Panc1 (cell line): Measurements from ENCODE around the gene SPINDOC.

ENCODE experiments used
- POLR2AphosphoS5 ChIP-seq: IDR thresholded peaks from 2 replicates; pipeline ENCODE4 v1.6.1; 2012; ENCODE audit warnings: mild to moderate bottlenecking, low read depth, low read length, moderate library complexity
- SIN3A ChIP-seq: IDR thresholded peaks from 2 replicates; pipeline ENCODE4 v1.6.1; 2012; ENCODE audit warnings: low read depth, mild to moderate bottlenecking, low read length, moderate library complexity, borderline replicate concordance; ENCODE audit not compliant: insufficient read depth
- TCF7L2 ChIP-seq: IDR thresholded peaks from 2 replicates; pipeline ENCODE4 v1.6.1; 2011; ENCODE audit warnings: mild to moderate bottlenecking, low read depth, low read length, inconsistent platforms
- TF ChIP-seq, protein P1 (sequence below): fragments of 450-650 bp; IDR thresholded peaks from 2 replicates; pipeline ENCODE4 v1.5.1; 2017; ENCODE audit warnings: mild to moderate bottlenecking
- TF ChIP-seq, protein P2 (sequence below), 2 experiments: IDR thresholded peaks; 2 replicates each; pipeline ENCODE4 v1.6.1; 2011 to 2012; ENCODE audit warnings: low read depth in 2 of 2, control low read depth in 1 of 2, low read length in 1 of 2, mild to moderate bottlenecking in 1 of 2, moderate library complexity in 1 of 2; ENCODE audit not compliant: insufficient read depth in 1 of 2

DNA sequence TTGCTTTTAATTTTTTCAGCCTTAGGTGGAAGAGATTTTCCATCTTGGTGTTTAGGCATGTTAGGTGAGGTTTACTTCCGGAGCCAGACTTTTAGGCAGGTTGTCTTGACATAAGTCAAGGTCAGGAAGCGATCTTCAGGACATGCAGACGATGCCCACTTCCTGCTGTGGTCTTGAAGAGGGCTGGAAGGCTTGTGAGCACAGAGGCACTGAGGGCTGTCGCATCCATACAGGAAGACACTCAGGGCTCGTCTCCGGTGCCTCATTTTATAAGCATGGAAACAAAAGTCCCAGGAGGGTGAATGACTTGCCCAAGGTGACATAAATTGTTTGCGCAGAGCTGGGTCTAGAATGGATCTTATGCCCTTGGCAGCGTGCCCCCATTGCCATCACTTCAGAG, 56.4 kb downstream of the SPINDOC start:
- TF ChIP-seq, protein P1, sequence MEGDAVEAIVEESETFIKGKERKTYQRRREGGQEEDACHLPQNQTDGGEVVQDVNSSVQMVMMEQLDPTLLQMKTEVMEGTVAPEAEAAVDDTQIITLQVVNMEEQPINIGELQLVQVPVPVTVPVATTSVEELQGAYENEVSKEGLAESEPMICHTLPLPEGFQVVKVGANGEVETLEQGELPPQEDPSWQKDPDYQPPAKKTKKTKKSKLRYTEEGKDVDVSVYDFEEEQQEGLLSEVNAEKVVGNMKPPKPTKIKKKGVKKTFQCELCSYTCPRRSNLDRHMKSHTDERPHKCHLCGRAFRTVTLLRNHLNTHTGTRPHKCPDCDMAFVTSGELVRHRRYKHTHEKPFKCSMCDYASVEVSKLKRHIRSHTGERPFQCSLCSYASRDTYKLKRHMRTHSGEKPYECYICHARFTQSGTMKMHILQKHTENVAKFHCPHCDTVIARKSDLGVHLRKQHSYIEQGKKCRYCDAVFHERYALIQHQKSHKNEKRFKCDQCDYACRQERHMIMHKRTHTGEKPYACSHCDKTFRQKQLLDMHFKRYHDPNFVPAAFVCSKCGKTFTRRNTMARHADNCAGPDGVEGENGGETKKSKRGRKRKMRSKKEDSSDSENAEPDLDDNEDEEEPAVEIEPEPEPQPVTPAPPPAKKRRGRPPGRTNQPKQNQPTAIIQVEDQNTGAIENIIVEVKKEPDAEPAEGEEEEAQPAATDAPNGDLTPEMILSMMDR: no peak
- TF ChIP-seq, protein P2, sequence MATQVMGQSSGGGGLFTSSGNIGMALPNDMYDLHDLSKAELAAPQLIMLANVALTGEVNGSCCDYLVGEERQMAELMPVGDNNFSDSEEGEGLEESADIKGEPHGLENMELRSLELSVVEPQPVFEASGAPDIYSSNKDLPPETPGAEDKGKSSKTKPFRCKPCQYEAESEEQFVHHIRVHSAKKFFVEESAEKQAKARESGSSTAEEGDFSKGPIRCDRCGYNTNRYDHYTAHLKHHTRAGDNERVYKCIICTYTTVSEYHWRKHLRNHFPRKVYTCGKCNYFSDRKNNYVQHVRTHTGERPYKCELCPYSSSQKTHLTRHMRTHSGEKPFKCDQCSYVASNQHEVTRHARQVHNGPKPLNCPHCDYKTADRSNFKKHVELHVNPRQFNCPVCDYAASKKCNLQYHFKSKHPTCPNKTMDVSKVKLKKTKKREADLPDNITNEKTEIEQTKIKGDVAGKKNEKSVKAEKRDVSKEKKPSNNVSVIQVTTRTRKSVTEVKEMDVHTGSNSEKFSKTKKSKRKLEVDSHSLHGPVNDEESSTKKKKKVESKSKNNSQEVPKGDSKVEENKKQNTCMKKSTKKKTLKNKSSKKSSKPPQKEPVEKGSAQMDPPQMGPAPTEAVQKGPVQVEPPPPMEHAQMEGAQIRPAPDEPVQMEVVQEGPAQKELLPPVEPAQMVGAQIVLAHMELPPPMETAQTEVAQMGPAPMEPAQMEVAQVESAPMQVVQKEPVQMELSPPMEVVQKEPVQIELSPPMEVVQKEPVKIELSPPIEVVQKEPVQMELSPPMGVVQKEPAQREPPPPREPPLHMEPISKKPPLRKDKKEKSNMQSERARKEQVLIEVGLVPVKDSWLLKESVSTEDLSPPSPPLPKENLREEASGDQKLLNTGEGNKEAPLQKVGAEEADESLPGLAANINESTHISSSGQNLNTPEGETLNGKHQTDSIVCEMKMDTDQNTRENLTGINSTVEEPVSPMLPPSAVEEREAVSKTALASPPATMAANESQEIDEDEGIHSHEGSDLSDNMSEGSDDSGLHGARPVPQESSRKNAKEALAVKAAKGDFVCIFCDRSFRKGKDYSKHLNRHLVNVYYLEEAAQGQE (IDR thresholded peaks at IDR 0.05; ENCODE audit: insufficient read depth in 1 of 2, low read depth in 2 of 2, low read length in 1 of 2): no peak
- no peak for TF ChIP-seq SIN3A
- TF ChIP-seq TCF7L2: no peak
- no peak for TF ChIP-seq POLR2AphosphoS5
